ENCODE data around the gene PCGF5. TPM values are rescaled to one million over a fixed set of nuclear protein-coding genes. Genes with fewer than 3 reads are reported as not detected.
"Not testable (repeated sequence)": the region's sequence is repeated elsewhere in the genome, so short reads cannot be mapped to it uniquely, and the experiment has no call there.

PCGF5 gene
- 11.9 and 13.8 TPM in 2 replicates for polyA plus RNA-seq (2011; rRNA removed)
- polyA minus RNA-seq (2011; rRNA and poly(A)+ RNA removed): 12.4 and 19.2 TPM in 2 replicates

- Histone ChIP-seq H3K4me3 (ENCODE audit: low read depth, low read length) (peak within 1 kb of the TSS; percentile 76), H3K27me3 (ENCODE audit: control insufficient read depth, insufficient read depth, low read length) (no peaks in the 10 kb centered on the region), H3K27ac (ENCODE audit: low read depth, low read length) (no peak within 1 kb of the TSS), H3K9me3 (ENCODE audit: control insufficient read depth, insufficient read depth, low read length) (no peaks in the 10 kb centered on the region)
- DNase-seq (ENCODE audit: low read depth, low spot score): peak; percentile 48
- POLR2A ChIA-PET: no interaction called here
- peak; percentile 24 for TF ChIP-seq CTCF (IDR thresholded peaks at IDR 0.05; ENCODE audit: low read depth, low read length)
- CTCF ChIA-PET: interaction anchor here (0.7 kb wide), 1 partner anchor 215 kb away, joined by 8 read pairs; no protein-coding TSS in a partner anchor
These were observed at the start of gene PCGF5 for GRCh38 chr10:91220194-91220953. Gene PCGF5 (plus strand): TSS chr10:91220663. CDS start chr10:91222872, 2,209 bp downstream.

- Histone ChIP-seq H3K4me3 (ENCODE audit: low read depth, low read length) (no peak overlapping the region), H3K27me3 (ENCODE audit: control insufficient read depth, insufficient read depth, low read length) (no peaks in the 10 kb centered on the region), H3K9me3 (ENCODE audit: control insufficient read depth, insufficient read depth, low read length) (no peaks in the 10 kb centered on the region), H3K27ac (ENCODE audit: low read depth, low read length) (no peak overlapping the region)
- DNase-seq (ENCODE audit: low read depth, low spot score): no peak
- CTCF ChIA-PET: interaction anchor here (1.1 kb wide), 1 partner anchor 8 kb away, joined by 3 read pairs; no protein-coding TSS in a partner anchor
- POLR2A ChIA-PET: no interaction called here
- no peak for TF ChIP-seq CTCF (IDR thresholded peaks at IDR 0.05; ENCODE audit: low read depth, low read length)
These were observed 49.0 kb upstream of the PCGF5 start for GRCh38 chr10:91171485-91171884.

GRCh38 chr10:91172348-91172747, 48.1 kb upstream of the PCGF5 start:
- Histone ChIP-seq H3K9me3 (ENCODE audit: control insufficient read depth, insufficient read depth, low read length) (no peaks in the 10 kb centered on the region), H3K27ac (ENCODE audit: low read depth, low read length) (no peak overlapping the region), H3K4me3 (ENCODE audit: low read depth, low read length) (no peak overlapping the region), H3K27me3 (ENCODE audit: control insufficient read depth, insufficient read depth, low read length) (no peaks in the 10 kb centered on the region)
- CTCF ChIA-PET: interaction anchor here (1.4 kb wide), 1 partner anchor 166 kb away, joined by 3 read pairs; no protein-coding TSS in a partner anchor
- DNase-seq (ENCODE audit: low read depth, low spot score): no peak
- POLR2A ChIA-PET: no interaction called here
- TF ChIP-seq CTCF (IDR thresholded peaks at IDR 0.05; ENCODE audit: low read depth, low read length): no peak

- Histone ChIP-seq H3K27me3 (ENCODE audit: control insufficient read depth, insufficient read depth, low read length) (no peaks in the 10 kb centered on the region), H3K27ac (ENCODE audit: low read depth, low read length) (peak overlapping the region; percentile 39), H3K4me3 (ENCODE audit: low read depth, low read length) (no peak overlapping the region), H3K9me3 (ENCODE audit: control insufficient read depth, insufficient read depth, low read length) (no peaks in the 10 kb centered on the region)
- no peak for DNase-seq (ENCODE audit: low read depth, low spot score)
- CTCF ChIA-PET: no interaction called here
- TF ChIP-seq CTCF (IDR thresholded peaks at IDR 0.05; ENCODE audit: low read depth, low read length): no peak
- POLR2A ChIA-PET: interaction anchor here (0.8 kb wide), 1 partner anchor 21 kb away, joined by 4 read pairs; no protein-coding TSS in a partner anchor
These were observed 35.1 kb upstream of the PCGF5 start for GRCh38 chr10:91185239-91185875.

GRCh38 chr10:91187156-91187555, 33.3 kb upstream of the PCGF5 start:
- Histone ChIP-seq H3K9me3 (ENCODE audit: control insufficient read depth, insufficient read depth, low read length) (no peaks in the 10 kb centered on the region), H3K27me3 (ENCODE audit: control insufficient read depth, insufficient read depth, low read length) (no peaks in the 10 kb centered on the region), H3K27ac (ENCODE audit: low read depth, low read length) (no peak overlapping the region), H3K4me3 (ENCODE audit: low read depth, low read length) (no peak overlapping the region)
- POLR2A ChIA-PET: no interaction called here
- no peak for DNase-seq (ENCODE audit: low read depth, low spot score)
- no peak for TF ChIP-seq CTCF (IDR thresholded peaks at IDR 0.05; ENCODE audit: low read depth, low read length)
- CTCF ChIA-PET: no interaction called here

- POLR2A ChIA-PET; H3K9me3 ChIP-seq (ENCODE audit: control insufficient read depth, insufficient read depth, low read length); H3K27ac ChIP-seq (ENCODE audit: low read depth, low read length); DNase-seq (ENCODE audit: low read depth, low spot score); H3K27me3 ChIP-seq (ENCODE audit: control insufficient read depth, insufficient read depth, low read length); H3K4me3 ChIP-seq (ENCODE audit: low read depth, low read length); CTCF ChIA-PET: not testable (repeated sequence)
These were observed 32.5 kb upstream of the PCGF5 start for GRCh38 chr10:91188010-91188409.
